Brain pericyte (primary cell): Measurements from ENCODE around the gene TNRC6B.

ENCODE experiments used
- DNase-seq: peaks from one replicate; pipeline ENCODE4 v3.0.0-alpha.2; 2012; ENCODE audit warnings: low read depth, low spot score

The TNRC6B gene

GRCh38 chr22:40323681-40324171, 146.0 kb downstream of the TNRC6B start:
- DNase-seq = no peak

DNA sequence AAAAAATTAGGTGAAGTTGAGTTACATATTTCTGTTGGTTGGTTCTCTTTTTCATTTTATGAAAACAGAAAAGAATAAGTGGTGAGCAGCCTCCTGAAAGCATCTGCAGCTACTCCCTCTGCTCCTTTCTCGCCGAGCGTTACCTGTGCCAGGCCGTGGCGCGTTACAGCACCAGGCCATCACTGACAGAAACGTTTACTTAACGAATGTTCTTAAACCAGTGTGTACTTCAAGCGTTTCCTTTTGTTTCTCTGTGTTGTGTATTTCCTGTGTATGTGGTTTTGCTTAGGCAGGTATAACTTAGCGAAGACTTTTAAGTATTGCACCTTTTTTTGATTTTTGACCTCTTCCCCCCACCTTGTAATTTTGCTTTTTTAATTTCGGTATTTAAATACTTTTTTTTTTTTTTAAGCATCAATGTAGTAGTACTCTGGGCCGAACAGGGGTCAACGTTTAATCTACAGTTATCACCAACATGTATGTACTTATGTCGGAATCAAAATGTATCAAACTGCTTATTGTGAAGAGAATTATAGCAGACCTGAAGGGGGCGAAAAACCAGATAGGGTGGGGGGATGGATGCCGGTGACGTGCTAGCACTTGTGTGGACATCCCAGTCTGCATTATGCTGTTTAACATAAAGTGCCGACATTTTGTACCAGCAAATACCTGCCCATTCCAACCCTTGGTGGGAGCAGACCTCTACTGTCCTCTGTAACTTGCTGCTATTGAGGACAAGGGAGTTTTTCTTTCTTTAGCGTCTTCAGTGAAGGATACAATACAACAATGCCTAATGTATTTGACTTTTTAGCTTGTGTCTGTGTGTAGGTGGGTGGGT, 147.0 kb downstream of the TNRC6B start:
- no peak for DNase-seq

GRCh38 chr22:40325315-40325714, 147.6 kb downstream of the TNRC6B start:
- no peak for DNase-seq

DNA sequence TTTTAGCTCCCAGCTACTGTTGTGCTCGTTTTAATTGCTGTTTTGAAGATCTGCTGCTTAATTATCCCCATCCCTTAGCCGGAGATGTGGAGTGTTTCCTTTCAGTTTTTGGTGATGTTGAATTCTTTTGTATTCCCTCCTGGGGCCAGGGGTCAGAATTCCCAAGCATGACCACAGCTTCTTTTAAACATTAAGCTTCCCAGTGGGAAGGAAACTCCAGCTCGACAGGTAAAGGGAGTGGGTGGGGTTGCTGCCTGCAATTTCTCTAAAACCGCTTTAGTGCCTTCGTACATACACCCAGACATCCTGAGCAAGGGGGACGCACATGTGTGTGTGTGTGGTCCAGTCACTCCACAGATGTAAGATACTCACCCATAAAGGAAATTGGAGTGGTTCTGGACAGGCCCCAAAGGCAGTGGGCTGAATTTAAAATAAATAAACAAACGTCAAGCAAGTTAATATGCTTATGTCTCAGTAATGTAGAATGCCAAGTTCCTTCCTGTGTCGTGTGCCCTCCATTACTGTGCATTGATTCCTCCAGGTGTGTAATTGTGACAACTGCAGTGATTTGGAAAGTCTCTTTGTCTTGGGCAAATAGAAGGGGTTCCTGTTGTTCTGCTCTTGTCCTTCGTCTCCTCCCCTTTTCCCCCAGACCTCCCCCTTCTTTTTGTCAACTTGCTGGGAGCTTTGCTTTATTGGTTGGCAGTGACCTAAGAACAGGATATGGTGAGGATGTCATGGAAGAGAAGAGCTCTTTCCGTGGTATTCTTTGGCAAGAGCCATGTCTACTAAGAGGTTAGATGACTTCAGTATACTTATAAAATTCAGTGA, 149.4 kb downstream of the TNRC6B start:
- no peak for DNase-seq

DNA sequence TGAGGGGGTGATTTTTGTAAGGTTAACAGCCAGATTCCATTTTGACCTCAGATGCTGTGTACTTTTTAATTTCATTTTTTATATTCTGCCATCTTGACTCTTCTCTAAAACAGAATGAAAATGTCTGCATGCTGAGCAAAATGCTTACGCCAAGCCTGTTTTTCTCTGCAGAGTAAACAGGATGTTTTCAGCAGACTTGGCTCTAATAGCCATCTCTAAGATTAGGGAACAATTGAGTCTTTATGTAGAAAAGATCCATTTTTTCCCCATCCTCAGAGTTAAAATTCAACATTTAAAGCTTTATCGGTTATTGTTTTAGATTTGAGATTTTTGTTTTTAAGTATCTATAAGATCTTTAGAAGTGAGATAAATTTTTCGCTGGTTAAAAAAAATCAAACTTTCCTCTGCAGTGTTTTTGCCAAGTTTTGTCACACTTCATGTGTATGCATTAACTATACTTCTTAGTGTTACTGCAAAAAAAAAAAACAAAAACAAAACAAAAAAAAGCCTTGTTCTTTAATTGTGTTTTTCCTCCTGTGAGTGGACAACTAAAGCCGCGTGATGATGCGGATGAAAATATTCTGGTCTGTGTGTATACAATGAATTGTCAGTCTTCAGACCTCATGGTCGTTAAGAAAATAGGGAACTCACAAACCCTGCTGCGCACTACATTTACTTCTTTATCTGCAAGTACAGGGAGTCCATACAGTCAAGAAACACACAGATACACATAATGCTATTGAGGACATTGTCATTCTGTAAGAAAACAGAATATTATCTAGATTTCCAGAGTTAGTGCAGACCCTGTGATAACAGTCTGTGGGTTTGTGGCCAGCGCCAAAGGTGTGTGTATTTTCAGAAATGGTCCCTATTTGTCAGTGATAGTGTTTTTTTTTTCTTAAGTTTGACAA, 151.1 kb downstream of the TNRC6B start:
- DNase-seq = no peak

DNA sequence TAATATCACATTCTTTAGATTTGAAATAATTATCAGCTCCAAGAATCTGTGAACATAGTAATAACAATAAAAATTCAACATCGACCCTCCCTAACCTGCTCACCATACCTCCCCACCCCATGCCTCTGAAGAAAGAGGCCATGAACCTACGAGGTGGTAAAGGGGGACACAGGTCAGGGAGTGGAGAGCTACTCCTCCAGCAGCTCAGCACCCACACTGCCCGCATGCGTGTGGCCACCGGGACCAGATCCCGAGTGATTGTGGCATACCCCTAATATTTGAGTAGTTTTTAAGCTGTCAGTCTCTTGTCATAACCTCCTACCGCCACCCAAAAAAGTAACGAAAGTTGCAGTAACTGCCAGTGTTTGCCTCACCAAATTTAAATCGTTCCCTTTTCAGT, 151.7 kb downstream of the TNRC6B start:
- DNase-seq = no peak

- DNase-seq = no peak
Measured at GRCh38 chr22:40330086-40330485, 152.4 kb downstream of the TNRC6B start.

- no peak for DNase-seq
Measured at GRCh38 chr22:40330615-40331014, 152.9 kb downstream of the TNRC6B start.

- DNase-seq = no peak
Measured at GRCh38 chr22:40331706-40332105, 154.0 kb downstream of the TNRC6B start.

GRCh38 chr22:40332319-40332781, 154.6 kb downstream of the TNRC6B start:
- DNase-seq = no peak

GRCh38 chr22:40334060-40334459, 156.3 kb downstream of the TNRC6B start:
- DNase-seq = no peak

DNA sequence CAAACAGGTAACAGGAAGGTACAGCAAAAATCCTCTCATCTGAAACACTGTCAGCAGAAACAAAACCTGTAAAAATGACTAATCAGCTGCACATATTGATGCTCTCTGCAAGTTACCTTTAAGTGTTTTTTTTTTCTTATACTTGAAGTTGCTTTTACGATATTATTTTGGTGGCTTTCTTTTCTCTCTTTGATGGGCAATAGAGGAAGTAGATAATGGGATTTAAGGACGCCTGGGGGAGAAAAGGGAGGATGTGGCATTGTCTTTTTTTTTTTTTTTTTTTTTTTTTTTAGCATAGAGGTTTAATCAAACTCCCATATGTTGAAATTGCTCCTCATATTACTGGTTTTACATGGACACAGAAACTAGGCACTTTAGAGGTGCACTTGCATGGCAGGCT, 157.2 kb downstream of the TNRC6B start:
- no peak for DNase-seq

DNA sequence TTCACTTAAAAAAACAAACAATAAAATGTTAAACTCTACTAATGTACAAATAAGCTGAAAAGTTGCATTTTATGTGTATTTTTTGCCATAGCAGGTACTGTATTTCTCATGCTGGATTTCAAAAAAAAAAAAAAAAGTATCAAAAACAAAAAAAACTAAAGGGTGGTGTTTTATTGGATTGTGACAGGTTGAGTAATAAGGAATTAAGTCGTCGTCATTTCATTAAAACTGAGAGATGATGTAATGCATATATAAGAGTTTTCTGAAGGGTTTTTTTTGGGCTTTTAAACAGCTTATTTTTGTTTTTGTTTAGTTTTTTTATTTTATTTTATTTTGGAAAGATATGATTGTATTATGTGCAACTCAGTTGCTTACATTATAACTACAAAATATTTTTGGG, 157.6 kb downstream of the TNRC6B start:
- no peak for DNase-seq

- DNase-seq = no peak
Measured at GRCh38 chr22:40340044-40340443, 162.3 kb downstream of the TNRC6B start.

GRCh38 chr22:40341604-40342003, 163.9 kb downstream of the TNRC6B start:
- DNase-seq = no peak

GRCh38 chr22:40342521-40342920, 164.8 kb downstream of the TNRC6B start:
- no peak for DNase-seq

GRCh38 chr22:40345271-40345670, 167.5 kb downstream of the TNRC6B start:
- no peak for DNase-seq

DNA sequence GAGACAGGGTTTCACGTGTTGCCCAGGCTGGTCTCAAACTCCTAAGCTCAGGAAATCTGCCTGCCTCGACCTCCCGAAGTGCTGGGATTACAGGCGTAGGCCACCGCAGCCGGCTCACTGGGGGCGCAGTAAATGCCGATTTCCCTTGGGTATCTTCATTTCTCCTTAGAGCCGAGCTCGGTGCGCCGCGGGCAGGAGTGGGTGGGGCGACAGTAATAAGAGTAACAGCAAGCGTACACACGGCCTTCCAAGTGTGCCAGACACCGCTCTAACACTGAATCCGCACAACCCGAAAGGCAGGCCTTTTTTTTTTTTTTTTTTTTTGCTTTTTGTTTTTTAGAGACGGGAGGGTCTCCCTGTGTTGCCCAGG, 168.1 kb downstream of the TNRC6B start:
- DNase-seq = no peak

DNA sequence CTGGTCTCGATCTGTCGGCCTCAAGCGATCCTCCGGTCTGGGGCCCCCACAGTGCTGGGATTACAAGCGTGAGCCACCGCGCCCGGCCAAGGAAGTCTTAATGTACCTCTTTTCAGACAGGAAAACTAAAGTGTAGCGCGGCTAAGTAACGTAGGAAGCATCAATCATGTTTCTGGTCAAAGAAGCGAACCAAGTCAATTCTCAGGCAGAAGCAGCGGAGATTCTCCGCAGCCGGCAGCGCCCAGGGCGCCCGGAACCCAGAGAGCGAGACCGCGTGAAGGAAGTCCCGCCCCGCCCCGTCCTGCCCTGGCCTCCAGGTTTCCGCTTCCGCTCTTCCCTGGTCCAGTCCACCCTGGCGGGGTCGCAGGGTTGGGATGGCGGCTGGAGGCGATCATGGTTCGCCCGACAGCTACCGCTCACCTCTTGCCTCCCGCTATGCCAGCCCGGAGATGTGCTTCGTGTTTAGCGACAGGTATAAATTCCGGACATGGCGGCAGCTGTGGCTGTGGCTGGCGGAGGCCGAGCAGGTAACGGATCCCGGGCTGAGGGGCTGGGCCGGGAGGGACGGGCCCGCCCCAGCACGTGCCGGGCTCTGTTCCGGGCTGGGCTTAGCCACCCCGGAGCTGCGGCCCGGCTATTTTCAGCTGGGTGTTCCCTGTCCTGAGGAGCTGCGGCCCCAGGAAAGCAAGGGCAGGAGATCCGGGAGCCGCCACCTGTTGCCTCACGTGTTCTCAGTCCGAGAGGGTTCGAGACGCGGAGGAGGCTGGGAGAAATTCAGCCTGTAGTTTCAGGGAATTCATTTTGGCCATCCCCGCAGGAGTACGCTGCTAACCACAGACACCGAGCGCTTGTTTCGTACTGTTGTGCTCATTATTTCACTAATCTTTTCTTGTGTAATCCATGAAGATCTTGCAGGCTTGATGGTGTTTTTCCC, 168.7 kb downstream of the TNRC6B start, which contains the start of gene ADSL:
TSS of gene ADSL (plus strand) at position 316 of the 934 bp plus-strand sequence. CDS start at position 375, 59 bp downstream.
- peak; percentile 55 for DNase-seq

DNA sequence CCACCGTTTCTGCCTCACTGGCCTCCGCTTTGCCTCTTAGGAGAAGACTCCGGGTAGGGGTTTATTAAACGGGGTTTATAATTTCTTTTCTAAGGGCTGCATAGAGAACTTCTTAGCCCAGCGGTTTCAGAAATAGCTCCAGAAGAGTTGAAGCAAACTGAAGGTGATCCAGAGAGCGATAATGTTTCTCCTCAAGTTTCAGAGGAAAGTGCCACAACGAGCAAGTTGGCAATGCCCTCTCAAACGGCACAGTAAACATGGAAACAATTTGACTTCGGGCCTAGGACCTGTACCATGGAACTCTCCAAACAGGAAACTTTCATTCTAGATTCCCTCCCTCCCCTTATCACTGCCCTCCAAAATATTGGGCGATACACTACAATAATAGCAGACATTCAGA, 169.6 kb downstream of the TNRC6B start:
- no peak for DNase-seq
